Activated T-cell treated with anti-CD3 and anti-CD28 coated beads, Interleukin-2, amount 50 U/mL, for 4 hours (primary cell): ENCODE data around the gene MYOC. TPM values are rescaled to one million over a fixed set of nuclear protein-coding genes. Genes with fewer than 3 reads are reported as not detected.
"Not testable (repeated sequence)": the region's sequence is repeated elsewhere in the genome, so short reads cannot be mapped to it uniquely, and the experiment has no call there.

ENCODE experiments used
- ATAC-seq, 2 donors: fragments of 200-7000 bp; cut with Tn5 transposase; one replicate each; pipeline ENCODE4 v1.10.0; 2021
- DNase-seq: peaks from one replicate; pipeline ENCODE4 v3.0.0-alpha.2; 2020
- H3K27me3 Mint-ChIP-seq: one replicate; pipeline ENCODE4 v1.8.0; 2021; ENCODE audit warnings: low read depth, mixed read lengths
- H3K36me3 Mint-ChIP-seq: one replicate; pipeline ENCODE4 v1.8.0; 2022; ENCODE audit warnings: mixed read lengths; ENCODE audit not compliant: insufficient read depth
- H3K4me1 Mint-ChIP-seq: one replicate; pipeline ENCODE4 v1.8.0; 2021; ENCODE audit warnings: low read depth, mixed read lengths
- H3K4me3 Mint-ChIP-seq: one replicate; pipeline ENCODE4 v1.8.0; 2021; ENCODE audit warnings: mild to moderate bottlenecking, moderate library complexity, mixed read lengths
- H3K9me3 Mint-ChIP-seq: one replicate; pipeline ENCODE4 v1.8.0; 2021; ENCODE audit warnings: mixed read lengths
- total RNA-seq, 3 donors: library from RNA; stranded (reverse); gene quantifications; one replicate each; pipeline ENCODE4 v1.2.1, GENCODE V29; 2021

MYOC gene
- not detected for total RNA-seq

DNA sequence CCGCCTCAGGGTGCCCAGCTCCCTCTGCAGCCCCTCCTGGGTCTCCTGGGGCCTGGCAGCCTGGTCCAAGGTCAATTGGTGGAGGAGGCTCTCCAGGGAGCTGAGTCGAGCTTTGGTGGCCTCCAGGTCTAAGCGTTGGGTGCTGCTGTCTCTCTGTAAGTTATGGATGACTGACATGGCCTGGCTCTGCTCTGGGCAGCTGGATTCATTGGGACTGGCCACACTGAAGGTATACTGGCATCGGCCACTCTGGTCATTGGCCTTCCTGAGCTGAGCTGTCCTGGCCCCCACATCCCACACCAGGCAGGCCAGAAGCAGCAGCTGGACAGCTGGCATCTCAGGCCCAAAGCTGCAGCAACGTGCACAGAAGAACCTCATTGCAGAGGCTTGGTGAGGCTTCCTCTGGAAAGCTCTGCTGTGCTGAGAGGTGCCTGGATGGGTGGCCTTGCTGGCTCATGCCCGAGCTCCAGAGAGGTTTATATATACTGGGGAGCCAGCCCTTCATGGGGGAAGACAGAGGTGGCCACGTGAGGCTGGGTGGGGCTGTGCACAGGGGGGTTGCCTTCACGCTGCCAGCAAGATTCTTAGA lies at the start of gene MYOC:
TSS of gene MYOC (minus strand) at position 455 of the 589 bp plus-strand sequence. CDS start at position 378, 77 bp downstream.
- Mint-ChIP-seq H3K36me3 (no peaks in the 10 kb centered on the region), H3K27me3 (peaks cover 10% of the 10 kb centered on the region), H3K4me1 (peaks cover 9% of the 10 kb centered on the region), H3K9me3 (no peaks in the 10 kb centered on the region), H3K4me3 (no peak within 1 kb of the TSS)
- no peak for ATAC-seq
- no peak for DNase-seq

DNA sequence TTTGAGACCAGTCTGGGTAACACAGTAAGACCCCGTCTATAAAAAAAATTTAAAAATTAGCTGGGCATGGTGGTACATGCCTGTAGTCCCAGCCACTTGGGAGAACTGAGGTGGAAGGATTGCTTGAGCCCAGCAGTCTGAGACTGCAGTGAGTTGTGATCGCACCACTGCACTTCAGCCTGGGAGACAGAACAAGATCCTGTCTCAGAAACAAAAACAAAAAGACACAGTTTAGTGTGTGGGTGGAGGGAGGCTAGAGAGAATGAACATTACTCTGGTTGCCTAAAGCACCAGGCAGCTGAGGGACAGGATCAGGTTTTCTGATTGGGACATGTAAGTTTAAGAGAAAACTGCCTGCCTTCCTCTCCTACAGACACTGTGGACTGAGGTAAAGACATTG lies 47.0 kb upstream of the MYOC start:
- Mint-ChIP-seq H3K4me1 (no peaks in the 10 kb centered on the region), H3K36me3 (peaks cover 30% of the 10 kb centered on the region), H3K27me3 (no peaks in the 10 kb centered on the region), H3K9me3 (peaks cover 14% of the 10 kb centered on the region), H3K4me3 (no peak overlapping the region)
- no peak for DNase-seq
- ATAC-seq = no peak

DNA sequence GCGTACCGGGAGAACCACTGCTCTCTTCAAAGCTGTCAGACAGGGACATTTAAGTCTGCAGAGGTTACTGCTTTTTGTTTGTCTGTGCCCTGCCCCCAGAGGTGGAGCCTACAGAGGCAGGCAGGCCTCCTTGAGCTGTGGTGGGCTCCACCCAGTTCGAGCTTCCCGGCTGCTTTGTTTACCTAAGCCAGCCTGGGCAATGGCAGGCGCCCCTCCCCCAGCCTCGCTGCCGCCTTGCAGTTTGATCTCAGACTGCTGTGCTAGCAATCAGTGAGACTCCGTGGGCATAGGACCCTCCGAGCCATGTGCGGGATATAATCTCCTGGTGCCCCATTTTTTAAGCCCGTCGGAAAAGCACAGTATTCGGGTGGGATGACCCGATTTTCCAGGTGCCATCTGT lies 43.3 kb upstream of the MYOC start:
- H3K36me3 Mint-ChIP-seq = peaks cover 12% of the 10 kb centered on the region
- DNase-seq, H3K4me1 Mint-ChIP-seq, H3K27me3 Mint-ChIP-seq, H3K4me3 Mint-ChIP-seq, ATAC-seq: not testable (repeated sequence)
- peaks cover 23% of the 10 kb centered on the region for H3K9me3 Mint-ChIP-seq

DNA sequence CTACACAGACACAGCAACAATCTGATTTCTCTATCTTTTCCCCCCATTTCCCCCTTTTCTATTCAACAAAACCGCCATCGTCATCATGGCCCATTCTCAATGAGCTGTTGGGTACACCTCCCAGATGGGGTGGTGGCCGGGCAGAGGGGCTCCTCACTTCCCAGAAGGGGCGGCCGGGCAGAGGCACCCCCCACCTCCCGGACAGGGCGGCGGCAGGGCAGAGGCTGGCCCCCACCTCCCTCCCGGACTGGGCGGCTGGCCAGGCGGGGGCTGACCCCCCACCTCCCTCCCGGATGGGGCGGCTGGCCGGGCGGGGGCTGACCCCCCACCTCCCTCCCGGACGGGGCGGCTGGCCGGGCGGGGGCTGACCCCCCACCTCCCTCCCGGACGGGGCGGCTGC lies 41.1 kb upstream of the MYOC start:
- not testable (repeated sequence) for H3K4me1 Mint-ChIP-seq, H3K4me3 Mint-ChIP-seq, H3K27me3 Mint-ChIP-seq, DNase-seq, ATAC-seq
- Mint-ChIP-seq H3K9me3 (peaks cover 25% of the 10 kb centered on the region), H3K36me3 (peaks cover 12% of the 10 kb centered on the region)

- Mint-ChIP-seq H3K36me3 (no peaks in the 10 kb centered on the region), H3K9me3 (peaks cover 8% of the 10 kb centered on the region), H3K27me3 (no peaks in the 10 kb centered on the region), H3K4me3 (no peak overlapping the region), H3K4me1 (no peaks in the 10 kb centered on the region)
- ATAC-seq = no peak
- no peak for DNase-seq
These were observed 31.4 kb upstream of the MYOC start for GRCh38 chr1:171683870-171684269.

GRCh38 chr1:171680339-171680738 lies 27.9 kb upstream of the MYOC start:
- Mint-ChIP-seq H3K36me3 (no peaks in the 10 kb centered on the region), H3K4me1 (no peaks in the 10 kb centered on the region), H3K9me3 (no peaks in the 10 kb centered on the region), H3K27me3 (peaks cover 3% of the 10 kb centered on the region), H3K4me3 (no peak overlapping the region)
- no peak for DNase-seq
- no peak for ATAC-seq

DNA sequence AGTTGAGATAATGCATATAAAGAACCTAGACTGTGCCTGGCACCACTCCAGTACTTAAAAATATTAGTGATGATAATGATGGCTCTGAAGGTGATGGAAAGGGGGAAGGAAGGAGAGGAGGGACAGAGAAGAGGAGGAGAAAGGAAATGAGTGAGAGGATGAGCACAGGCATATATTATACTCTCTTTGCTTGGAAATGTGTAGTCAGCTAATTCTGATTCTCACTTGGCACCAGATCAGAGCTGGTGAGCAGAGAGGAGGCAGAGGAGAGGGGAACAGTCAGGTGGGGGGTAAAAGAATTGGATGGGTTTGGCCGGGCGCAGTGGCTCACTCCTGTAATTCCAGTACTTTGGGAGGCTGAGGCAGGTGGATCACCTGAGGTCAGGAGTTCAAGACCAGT lies 24.3 kb upstream of the MYOC start:
- H3K36me3 Mint-ChIP-seq = no peaks in the 10 kb centered on the region
- no peak for DNase-seq

DNA sequence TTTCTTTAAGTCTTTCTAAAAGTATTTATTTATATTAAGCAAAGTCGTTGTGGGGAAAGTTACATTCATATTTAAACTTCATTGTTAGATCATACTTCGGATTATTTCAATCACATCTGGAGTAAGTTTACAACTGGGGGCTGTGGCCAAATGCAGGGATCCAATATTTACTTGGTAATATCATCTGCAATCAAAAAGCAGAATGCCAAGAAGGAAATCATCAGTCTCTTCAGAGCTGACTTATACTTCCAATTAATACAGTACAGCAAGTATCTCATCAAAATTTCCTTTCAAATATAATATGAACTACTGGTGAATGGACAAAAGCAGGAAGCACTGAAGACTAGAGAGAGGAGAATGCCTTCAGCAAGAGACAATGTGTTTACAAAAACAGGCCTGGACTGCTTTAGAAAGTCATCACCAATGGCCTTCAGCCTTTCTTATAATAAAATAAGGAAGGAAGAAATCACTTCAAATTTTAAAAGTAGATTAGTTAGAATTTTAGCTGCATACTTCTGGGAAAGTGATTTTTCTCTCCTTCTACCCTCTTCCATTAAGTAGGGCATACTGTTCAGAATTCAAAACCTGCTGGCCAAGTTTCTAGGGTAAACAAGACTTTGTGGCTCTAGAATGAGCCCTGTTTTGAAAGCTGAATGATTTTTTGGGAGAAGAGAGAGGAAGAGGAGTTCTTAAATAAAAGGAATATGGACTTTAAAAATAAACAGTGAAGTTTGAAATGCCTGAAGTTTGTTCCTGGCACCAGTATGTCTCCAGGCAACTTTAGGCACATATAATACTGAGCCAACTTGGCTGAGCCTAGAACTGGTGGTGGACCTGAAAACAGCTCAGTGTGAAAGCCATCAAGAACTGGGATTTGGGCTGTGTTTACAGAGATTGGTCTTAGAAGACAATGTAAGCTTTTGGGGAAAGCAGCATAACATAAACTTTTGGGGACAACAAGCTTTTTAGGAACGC lies 22.2 kb upstream of the MYOC start:
- peaks cover 7% of the 10 kb centered on the region for H3K27me3 Mint-ChIP-seq
- H3K9me3 Mint-ChIP-seq = no peaks in the 10 kb centered on the region
- H3K36me3 Mint-ChIP-seq = no peaks in the 10 kb centered on the region
- H3K4me1 Mint-ChIP-seq = no peaks in the 10 kb centered on the region
- ATAC-seq (no peak), DNase-seq (no peak)
- H3K4me3 Mint-ChIP-seq = no peak overlapping the region

More for the DNA sequence above, 24.3 kb upstream of the MYOC start:
- Mint-ChIP-seq H3K27me3 (peaks cover 7% of the 10 kb centered on the region), H3K4me1 (no peaks in the 10 kb centered on the region), H3K9me3 (no peaks in the 10 kb centered on the region), H3K4me3 (no peak overlapping the region)
- ATAC-seq = no peak

DNA sequence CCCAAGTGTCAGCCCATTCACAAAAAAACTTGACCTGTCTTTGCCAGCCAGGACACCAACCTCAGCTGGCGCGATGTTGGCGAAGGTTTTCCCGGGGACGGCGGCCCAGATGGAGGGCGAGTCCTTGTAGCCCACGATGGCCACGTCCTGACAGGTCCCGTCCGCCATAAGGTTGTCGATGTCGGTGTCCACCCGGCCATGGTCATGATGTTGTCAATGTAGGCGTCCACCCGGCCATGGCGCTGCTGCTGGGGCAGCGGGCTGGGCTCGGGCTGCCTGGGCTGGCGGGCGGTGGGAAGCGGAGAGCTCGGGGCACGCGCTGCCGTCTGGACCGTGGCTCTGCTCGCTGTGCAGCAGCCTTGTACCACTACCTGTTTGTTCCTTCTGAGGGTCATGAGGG lies 18.3 kb upstream of the MYOC start:
- ATAC-seq = no peak
- no peak for DNase-seq
- H3K36me3 Mint-ChIP-seq = no peaks in the 10 kb centered on the region
- no peaks in the 10 kb centered on the region for H3K4me1 Mint-ChIP-seq
- no peak overlapping the region for H3K4me3 Mint-ChIP-seq
- peaks cover 4% of the 10 kb centered on the region for H3K27me3 Mint-ChIP-seq
- H3K9me3 Mint-ChIP-seq = no peaks in the 10 kb centered on the region

DNA sequence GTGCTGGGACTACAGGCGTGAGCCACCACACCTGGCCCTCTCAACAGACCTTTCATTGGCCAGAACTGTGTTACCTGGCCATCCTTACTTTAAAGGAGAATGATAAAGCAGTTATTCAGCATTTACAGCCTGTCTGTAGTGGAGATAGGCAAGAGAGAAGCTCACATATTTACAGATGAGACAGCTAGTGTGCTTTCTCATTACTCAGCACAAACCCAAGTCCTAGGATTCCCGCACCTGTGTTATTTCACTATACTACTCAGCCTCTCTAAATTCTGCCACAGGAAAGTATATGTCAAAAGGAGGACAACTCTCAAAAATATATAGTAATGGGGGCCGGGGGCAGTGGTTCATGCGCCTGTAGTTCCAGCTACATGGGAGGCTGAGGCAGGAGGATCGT lies 15.9 kb upstream of the MYOC start:
- Mint-ChIP-seq H3K4me3 (no peak overlapping the region), H3K27me3 (peaks cover 2% of the 10 kb centered on the region), H3K36me3 (no peaks in the 10 kb centered on the region), H3K9me3 (no peaks in the 10 kb centered on the region), H3K4me1 (no peaks in the 10 kb centered on the region)
- ATAC-seq (no peak), DNase-seq (no peak)

DNA sequence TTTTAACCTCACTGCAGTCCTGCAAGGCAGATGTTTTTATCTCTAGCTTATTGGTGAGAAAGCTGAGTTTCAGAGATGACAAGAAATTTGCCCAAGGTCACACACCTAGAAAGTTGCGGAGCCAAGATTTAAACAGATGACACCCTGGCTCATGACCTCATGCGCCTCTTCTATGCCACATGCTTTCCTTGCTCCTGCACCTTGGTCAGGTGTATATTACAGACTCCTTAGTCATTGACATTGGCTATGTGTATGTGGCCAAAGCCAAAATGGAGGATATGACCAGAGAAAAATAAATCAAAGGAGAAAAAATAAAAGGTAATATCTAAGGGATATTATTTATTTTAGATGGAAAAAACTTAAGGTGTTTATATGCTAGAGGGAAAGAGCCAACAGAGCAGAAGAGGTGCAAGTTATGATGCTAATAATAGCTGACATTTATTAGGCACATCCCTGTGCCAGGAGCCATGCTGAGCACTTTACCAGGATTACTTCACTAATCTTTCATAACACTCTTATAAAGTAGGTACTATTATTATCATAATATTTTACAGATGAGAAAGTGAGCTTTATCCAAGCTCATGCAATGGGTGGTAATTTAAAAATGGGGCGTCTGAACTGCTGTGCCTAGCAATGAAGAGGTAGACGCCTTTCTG lies 13.8 kb upstream of the MYOC start:
- ATAC-seq = no peak
- Mint-ChIP-seq H3K27me3 (no peaks in the 10 kb centered on the region), H3K4me1 (no peaks in the 10 kb centered on the region), H3K4me3 (no peak overlapping the region), H3K9me3 (no peaks in the 10 kb centered on the region), H3K36me3 (no peaks in the 10 kb centered on the region)
- DNase-seq = no peak

DNA sequence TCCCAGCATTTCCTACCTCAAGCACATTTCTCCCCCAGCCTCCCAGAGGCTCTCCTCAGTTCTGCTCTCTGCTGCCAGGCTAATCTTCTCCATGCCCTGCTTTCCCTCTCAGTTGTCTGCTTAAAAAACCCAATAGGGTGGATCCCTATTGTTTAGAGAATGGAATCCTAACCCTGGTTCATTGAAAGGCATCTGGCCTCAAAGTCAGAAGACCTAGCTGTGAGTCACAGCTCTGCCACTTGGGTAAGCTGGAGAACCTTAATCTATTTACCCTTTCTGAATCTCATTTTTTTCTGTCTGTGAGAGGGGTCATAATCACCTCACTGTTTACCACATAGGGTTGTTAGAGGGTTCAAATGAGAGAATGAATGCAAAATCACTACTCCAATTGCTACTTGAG lies 12.5 kb upstream of the MYOC start:
- no peaks in the 10 kb centered on the region for H3K9me3 Mint-ChIP-seq
- DNase-seq = no peak
- no peak for ATAC-seq
- no peak overlapping the region for H3K4me3 Mint-ChIP-seq
- H3K4me1 Mint-ChIP-seq = no peaks in the 10 kb centered on the region
- H3K27me3 Mint-ChIP-seq = no peaks in the 10 kb centered on the region
- no peaks in the 10 kb centered on the region for H3K36me3 Mint-ChIP-seq

DNA sequence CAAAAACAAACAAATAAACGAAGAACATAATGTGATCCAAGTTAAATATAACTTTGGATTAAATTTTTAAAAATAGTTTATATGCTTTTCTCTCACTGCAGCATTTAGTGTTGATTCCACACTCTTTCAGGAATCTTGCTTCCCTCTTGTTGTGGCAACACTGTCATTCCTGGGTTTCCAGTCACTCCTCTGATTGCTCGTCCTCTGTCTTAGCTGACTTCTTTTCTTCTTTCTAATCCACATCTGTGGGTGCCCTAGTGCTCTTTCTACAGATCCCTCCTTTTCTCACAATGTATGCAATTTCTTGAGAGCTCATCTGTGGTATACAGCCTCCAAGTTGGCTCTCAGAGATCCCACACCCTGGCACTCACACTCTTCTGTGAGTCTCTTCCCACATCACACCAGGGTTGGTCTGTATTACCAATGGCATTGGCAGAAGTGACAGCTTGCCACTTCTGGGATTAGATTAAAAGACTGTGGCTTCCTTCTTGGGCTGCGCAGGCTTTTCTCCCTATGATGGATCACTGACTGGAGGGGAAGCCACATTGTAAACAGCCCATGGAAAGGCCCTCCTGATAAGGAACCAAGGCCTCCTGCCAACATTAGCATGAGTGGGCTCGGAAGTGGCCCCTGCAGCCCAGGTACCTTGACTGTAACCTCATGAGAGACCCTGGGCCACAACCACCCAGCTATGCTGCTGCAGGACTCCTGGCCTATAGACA lies 11.5 kb upstream of the MYOC start:
- Mint-ChIP-seq H3K4me3 (no peak overlapping the region), H3K9me3 (no peaks in the 10 kb centered on the region), H3K4me1 (no peaks in the 10 kb centered on the region), H3K36me3 (no peaks in the 10 kb centered on the region), H3K27me3 (no peaks in the 10 kb centered on the region)
- no peak for ATAC-seq
- DNase-seq = no peak
